Measurements from ENCODE around the gene CACNA1G.

Gene CACNA1G

DNA sequence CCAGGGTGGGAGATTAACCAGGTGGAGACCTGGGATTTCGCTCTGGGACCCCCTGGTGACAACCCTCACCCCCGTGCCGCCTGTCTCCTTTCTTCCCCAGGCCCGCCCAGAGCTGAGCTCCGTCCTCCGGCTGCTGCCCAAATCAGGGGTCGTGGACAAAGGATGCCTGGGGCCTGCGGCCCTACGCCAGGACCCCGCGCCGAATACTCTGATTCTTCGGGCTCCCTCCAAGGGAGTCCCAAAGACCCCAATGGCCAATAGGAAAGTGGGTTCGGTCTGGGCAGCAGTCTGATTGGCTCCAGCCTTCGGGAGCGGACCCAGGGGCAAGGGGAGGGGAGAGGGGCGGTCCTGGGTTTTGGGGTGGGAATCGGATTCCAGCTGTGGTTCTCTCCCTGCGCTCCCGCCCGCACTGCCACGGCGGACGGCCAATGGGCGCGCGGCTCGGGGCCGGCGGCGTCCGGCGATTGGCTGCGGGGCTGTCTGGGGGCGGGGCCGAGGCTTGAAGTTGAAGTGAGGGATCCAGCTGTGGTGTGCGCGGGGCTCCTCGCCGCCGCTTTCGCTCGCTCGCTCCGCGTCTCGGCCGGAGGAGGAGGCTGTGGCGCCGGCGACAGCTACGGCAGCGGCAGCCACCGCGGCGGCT is at the start of gene CACNA1G:
TSS of gene CACNA1G (plus strand) at position 531 of the 640 bp plus-strand sequence. CDS start 745 bp downstream, outside the sequence.
- peak; percentile 57 for DNase-seq (ENCODE audit: low read depth)

GRCh38 chr17:50511058-50511457 is 49.5 kb upstream of the CACNA1G start:
- DNase-seq (ENCODE audit: low read depth): peak; percentile 42

- no peak for DNase-seq (ENCODE audit: low read depth)
These were observed 47.0 kb upstream of the CACNA1G start for GRCh38 chr17:50513495-50513894.

DNA sequence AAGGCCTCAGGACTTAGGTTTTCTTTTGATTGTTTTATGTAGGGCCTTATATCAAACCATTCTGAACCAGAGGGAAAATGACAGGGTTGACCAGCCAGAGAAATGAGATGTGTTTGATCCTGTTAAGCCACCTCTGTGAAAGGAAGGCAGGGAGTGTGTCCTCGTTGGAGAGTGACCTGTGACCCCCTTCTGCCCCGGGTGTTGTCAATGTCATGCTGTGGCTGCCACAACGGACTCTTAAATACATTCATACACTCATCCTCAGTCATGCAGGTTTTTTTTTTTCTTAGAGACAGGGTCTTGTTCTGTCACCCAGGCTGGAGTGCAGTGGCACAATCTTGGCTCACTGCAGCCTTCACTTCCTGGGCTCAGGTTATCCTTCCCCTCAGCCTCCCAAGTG is 46.1 kb upstream of the CACNA1G start:
- no peak for DNase-seq (ENCODE audit: low read depth)

DNA sequence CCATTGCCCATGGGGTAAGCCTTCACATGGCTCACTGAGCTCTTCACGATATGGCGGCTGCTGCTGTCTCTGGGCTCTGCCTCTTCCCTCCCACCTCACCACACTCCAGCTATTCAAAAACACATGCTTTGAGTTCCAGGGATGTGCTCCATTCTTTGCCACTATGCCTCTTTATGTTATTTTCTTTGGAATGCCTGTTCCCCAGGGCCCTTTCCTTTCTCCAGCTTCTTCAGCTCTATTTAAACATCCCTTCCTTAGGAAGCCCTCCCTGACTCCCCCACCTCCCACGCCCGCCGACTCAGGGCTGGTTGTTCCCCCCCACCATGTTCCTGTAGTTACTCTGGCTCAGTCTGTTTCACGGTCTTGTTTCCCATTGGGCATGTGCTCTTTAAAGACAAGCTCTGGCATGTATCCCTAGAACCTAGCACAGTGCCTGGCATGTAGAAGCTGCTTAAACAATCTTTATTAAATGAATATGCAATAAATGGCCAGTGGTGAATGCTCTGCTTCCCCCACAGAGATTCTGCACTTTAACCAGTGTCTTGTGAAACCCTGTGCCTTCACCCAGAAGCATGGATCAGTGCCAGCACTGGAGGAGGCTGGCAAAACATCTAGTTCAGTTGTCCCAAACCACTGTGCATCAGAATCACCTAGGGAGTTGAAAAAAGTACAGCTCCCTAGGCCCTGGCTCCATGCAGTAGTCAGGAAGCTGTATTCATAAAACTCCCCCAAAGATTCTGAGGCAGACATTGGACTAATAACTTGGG is 45.4 kb upstream of the CACNA1G start:
- DNase-seq (ENCODE audit: low read depth): peak; percentile 83

GRCh38 chr17:50517011-50517410 is 43.5 kb upstream of the CACNA1G start:
- no peak for DNase-seq (ENCODE audit: low read depth)

DNA sequence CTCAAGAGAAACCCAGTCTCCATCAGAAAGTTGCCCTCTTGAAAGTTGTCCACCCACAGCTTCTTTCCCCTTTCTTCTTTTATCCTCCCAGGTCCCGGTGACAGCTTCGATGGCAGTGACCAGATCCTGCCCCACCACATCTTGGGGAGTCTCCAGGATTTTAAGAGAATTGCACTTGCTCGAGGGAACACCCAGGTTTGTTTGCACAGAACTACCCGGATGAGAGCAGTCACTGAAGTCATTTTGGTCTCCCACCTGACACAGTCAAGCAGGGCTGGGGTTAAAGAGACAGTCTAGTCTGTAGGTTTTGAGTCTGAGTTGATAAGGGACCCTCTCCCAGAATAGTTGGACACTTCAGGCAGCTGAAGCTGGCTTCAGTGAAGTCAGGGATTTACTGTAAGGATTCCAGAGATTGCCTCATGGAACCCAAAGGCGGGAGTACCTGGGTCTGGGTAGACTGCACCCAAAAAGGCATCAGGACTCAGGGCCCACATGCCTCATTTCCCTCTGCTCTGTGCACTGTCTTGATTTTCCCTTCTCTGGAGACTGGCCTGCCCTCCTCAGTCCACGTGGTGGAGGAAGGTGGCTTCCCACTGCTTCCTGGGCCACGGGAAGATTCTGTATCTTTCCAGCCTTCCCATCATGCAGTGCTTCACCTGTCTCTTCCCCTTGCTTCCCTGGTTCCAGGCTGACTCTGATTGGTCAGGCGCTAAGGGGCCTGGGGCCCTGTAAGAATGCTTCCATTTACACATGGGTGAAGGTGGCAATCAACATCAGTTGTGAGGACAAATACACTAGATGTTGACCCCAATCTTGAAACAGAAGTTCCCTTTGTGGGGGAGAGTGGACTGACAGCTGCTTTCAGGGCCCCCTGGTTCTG is 42.8 kb upstream of the CACNA1G start:
- DNase-seq (ENCODE audit: low read depth): no peak

- DNase-seq (ENCODE audit: low read depth): peak; percentile 55
These were observed 42.0 kb upstream of the CACNA1G start for GRCh38 chr17:50518384-50519023.

- DNase-seq (ENCODE audit: low read depth): peak; percentile 24
These were observed 41.2 kb upstream of the CACNA1G start for GRCh38 chr17:50519141-50519834.

- DNase-seq (ENCODE audit: low read depth): no peak
These were observed 40.0 kb upstream of the CACNA1G start for GRCh38 chr17:50520483-50520882.

DNA sequence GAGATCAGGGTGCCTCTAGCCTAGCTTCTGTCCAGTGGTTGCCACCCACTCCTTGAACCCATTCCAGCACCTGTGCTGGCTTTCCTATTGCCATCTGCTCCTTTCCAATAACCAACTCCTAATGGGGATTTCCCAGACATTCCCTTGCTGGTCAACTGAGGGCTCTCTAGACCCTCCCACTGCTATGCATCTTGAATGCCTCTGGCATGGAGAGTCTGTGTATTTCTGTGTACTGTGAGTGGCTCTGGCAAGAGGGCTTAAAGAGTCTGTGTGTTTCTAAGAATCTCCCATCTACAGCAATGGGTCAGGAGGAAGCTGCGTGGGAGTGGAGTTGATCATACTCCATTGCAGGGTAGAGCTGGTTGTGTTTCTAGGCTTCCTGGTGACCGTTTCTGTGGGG is 39.0 kb upstream of the CACNA1G start:
- DNase-seq (ENCODE audit: low read depth): no peak

GRCh38 chr17:50522766-50523165 is 37.7 kb upstream of the CACNA1G start:
- DNase-seq (ENCODE audit: low read depth): no peak

- no peak for DNase-seq (ENCODE audit: low read depth)
These were observed 37.3 kb upstream of the CACNA1G start for GRCh38 chr17:50523208-50523607.

DNA sequence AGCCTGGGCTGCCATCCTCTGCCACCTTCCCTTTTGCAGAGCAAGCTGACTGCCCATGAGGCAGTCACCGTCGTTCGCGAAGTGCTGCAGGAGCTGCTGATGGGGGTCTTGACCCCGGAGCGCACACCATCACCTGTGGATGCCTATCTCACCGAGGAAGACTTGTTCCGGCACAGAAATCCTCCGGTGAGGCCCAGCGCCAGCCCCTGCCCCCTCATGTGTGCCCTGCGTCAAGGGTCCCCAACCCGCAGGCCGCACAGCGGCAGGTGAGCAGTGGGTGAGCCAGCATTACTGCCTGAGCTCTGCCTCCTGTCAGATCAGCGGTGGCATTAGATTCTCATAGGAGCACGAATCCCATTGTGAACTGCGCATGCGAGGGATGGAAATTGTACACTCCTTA is 35.7 kb upstream of the CACNA1G start:
- DNase-seq (ENCODE audit: low read depth): no peak

GRCh38 chr17:50527155-50527762 is 33.3 kb upstream of the CACNA1G start:
- no peak for DNase-seq (ENCODE audit: low read depth)

DNA sequence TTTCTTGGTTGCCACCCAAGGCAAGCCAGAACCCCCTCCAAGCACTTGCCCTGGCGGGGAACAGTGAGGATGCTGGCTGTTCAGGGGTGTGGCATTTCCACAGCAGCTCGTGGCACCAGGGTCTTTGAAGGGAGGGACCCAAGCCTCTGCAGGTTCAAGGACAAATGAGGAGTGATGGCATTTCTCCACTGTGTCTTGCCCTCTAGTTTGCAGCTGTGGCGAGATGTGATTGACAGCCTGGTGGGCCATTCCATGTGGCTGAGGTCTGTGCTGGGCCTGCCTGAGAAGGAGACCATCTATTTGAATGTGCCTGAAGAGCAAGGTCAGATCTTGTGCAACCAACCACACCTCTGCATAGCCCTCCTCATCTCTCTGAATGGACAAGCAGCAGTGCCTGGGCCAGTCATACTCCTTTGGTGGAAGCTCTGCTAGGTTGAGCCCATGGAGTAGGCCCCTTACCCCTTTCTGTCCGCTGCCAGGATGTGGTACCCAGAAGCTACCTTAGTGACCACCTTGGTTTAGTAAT is 32.5 kb upstream of the CACNA1G start:
- DNase-seq (ENCODE audit: low read depth): no peak

DNA sequence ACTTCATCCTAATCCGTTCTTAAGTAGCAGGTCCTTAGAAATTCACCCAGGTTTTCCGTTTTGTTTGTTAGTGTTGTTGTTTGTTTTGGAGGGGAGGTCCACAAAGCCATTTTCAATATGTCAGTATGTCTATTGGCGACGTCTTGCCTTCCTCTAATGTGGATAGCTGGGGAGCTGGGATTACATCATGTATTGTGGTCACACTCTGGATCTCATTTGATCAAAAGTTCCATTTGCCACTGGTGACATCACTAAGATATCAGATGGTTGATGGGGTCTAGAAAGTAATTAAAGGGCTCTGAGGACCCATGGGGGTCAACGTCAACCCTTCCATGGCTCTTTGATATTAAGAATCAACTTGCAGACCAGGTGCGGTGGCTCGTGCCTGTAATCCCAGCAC is 30.7 kb upstream of the CACNA1G start:
- DNase-seq (ENCODE audit: low read depth): no peak

DNA sequence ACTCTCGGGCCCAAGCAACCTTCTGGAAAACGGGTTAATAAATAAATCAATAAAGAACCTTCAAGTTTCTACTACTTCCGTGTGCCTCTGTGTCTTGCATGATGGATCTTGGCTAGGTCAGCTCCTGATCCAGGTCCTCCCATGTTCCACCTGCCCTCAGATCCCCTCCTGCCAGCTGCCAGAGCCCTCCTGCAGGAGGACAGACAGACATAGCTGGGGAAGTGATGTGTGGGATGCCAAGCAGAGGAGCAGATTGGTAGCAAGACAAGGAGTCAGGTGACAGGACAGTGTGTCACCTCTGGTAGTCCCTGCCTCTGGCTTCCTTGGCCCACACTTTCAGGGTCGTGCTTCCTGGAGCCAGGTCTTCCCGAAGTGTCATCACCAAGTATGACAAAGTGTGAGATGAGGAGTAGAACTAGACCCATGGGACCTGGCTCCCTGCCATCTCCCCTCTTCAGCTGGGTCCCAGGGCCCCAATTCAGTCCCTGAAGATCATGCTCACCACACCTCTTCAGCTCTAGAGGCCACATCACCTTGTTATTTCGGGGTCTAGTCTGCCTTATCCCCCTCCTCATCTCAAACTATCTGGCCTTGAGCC is 29.0 kb upstream of the CACNA1G start:
- no peak for DNase-seq (ENCODE audit: low read depth)

DNA sequence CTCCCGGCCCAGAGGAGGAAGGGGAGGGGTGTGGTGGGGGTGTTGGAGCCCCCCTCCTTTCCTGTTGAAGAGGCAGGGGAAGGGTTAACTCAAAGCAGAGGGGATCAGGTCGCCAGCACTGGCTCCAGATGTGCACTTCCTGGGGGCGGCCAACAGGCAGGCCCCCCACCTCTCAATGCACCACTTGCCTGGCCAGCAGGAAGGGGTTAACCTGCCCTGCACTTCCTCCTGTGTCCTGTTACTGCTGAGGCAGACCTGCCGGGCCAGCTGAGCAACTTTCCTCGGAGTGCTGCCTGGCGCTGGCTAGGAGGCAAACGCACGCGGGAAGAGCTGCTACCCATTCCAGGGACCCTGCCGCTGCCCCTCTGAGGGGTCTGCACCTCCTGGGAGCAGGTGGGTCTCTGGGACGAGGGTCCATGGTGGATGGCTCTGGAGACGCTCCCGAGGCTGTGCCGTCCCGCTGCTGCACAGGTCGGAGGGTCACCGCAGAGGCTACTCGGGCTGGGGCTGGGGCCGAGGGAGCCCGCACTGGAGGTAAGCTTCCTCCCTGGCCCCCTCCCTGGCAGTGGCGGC is 28.0 kb upstream of the CACNA1G start, which contains the start of gene EPN3:
TSS of gene EPN3 (plus strand) at position 284 of the 573 bp plus-strand sequence. CDS start 3,822 bp downstream, outside the sequence.
- no peak for DNase-seq (ENCODE audit: low read depth)

DNA sequence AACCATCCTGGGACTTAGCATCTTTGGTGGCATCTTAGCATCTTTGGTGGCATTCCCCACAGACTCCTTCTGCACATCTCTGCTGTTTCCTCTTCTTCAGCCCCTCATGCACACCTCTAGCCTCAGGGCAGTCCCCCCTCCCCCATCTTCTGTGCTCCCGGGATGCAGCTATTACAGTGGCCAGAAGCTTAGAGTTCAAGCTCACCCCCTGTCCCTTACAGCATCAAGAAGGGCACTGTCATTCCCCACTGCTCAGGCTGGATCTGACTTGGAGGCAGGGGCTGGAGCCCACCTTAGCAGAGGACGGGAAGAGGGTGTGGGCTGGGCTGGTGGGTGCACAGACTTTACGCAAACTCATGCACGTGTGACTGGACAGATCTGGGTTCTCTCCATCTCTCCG is 27.3 kb upstream of the CACNA1G start:
- no peak for DNase-seq (ENCODE audit: low read depth)

All from amniotic epithelial cell (primary cell).